Superior temporal gyrus (tissue), 1 donor: Measurements from ENCODE around the gene MAPKAPK2.
"Not testable (repeated sequence)": the region's sequence is repeated elsewhere in the genome, so short reads cannot be mapped to it uniquely, and the experiment has no call there.

Experiments used
- DNase-seq: peaks from one replicate; pipeline ENCODE4 v3.0.0-alpha.2; 2016; ENCODE audit errors: extremely low spot score

MAPKAPK2 gene

GRCh38 chr1:206742719-206743383, 58.1 kb downstream of the MAPKAPK2 start:
- DNase-seq = no peak

- no peak for DNase-seq
These were observed 60.0 kb downstream of the MAPKAPK2 start for GRCh38 chr1:206744683-206745082.

GRCh38 chr1:206745301-206745700, 60.6 kb downstream of the MAPKAPK2 start:
- no peak for DNase-seq

- DNase-seq = no peak
These were observed 63.8 kb downstream of the MAPKAPK2 start for GRCh38 chr1:206748348-206749030.

GRCh38 chr1:206751891-206752290, 67.2 kb downstream of the MAPKAPK2 start:
- no peak for DNase-seq

GRCh38 chr1:206752481-206752880, 67.8 kb downstream of the MAPKAPK2 start:
- DNase-seq = no peak

GRCh38 chr1:206753141-206753540, 68.4 kb downstream of the MAPKAPK2 start:
- DNase-seq = no peak

GRCh38 chr1:206754011-206754410, 69.3 kb downstream of the MAPKAPK2 start:
- no peak for DNase-seq

GRCh38 chr1:206757524-206758266, 73.0 kb downstream of the MAPKAPK2 start:
- DNase-seq = no peak

- DNase-seq = no peak
These were observed 75.9 kb downstream of the MAPKAPK2 start for GRCh38 chr1:206760590-206760989.

GRCh38 chr1:206761159-206761768, 76.6 kb downstream of the MAPKAPK2 start:
- no peak for DNase-seq

GRCh38 chr1:206762741-206763364, 78.1 kb downstream of the MAPKAPK2 start:
- DNase-seq = not testable (repeated sequence)

GRCh38 chr1:206765771-206766170, 81.1 kb downstream of the MAPKAPK2 start:
- not testable (repeated sequence) for DNase-seq

GRCh38 chr1:206766251-206766856, 81.6 kb downstream of the MAPKAPK2 start:
- no peak for DNase-seq

- DNase-seq = no peak
These were observed 84.0 kb downstream of the MAPKAPK2 start for GRCh38 chr1:206768472-206769303.

- DNase-seq = no peak
These were observed 84.6 kb downstream of the MAPKAPK2 start for GRCh38 chr1:206769304-206769731.

- DNase-seq = no peak
These were observed 86.0 kb downstream of the MAPKAPK2 start, which contains the start of gene IL19 for GRCh38 chr1:206770531-206771337. IL19 (plus strand) TSS chr1:206770773; CDS start chr1:206836663, 65,890 bp downstream.

- DNase-seq = no peak
These were observed 86.6 kb downstream of the MAPKAPK2 start for GRCh38 chr1:206771338-206771692.

- no peak for DNase-seq
These were observed 87.7 kb downstream of the MAPKAPK2 start, which contains the start of gene IL10 for GRCh38 chr1:206772243-206772937. IL10 (minus strand) TSS chr1:206772494; CDS start chr1:206772435, 59 bp downstream.
